NT2/D1 (cell line): ENCODE measurements around the gene PCDHB12.
"Not testable (repeated sequence)": the region's sequence is repeated elsewhere in the genome, so short reads cannot be mapped to it uniquely, and the experiment has no call there.

Experiments
- DNase-seq: peaks from one replicate; pipeline ENCODE4 v3.0.0-alpha.2; 2011; ENCODE audit warnings: low read depth, low spot score
- H3K27me3 ChIP-seq: 2 replicates; pipeline ENCODE4 v1.6.0; 2011; ENCODE audit warnings: mild to moderate bottlenecking; ENCODE audit not compliant: insufficient read length, insufficient read depth
- H3K36me3 ChIP-seq: 2 replicates; pipeline ENCODE4 v1.6.1; 2011; ENCODE audit warnings: mild to moderate bottlenecking, low read length, mixed read lengths; ENCODE audit not compliant: insufficient read depth, insufficient read length
- H3K4me1 ChIP-seq: 2 replicates; pipeline ENCODE4 v1.5.1; 2011; ENCODE audit not compliant: insufficient read depth, insufficient read length
- H3K4me3 ChIP-seq: 2 replicates; pipeline ENCODE4 v1.5.1; 2011; ENCODE audit warnings: low read depth; ENCODE audit not compliant: insufficient read length
- H3K9ac ChIP-seq: 2 replicates; pipeline ENCODE4 v1.6.0; 2011; ENCODE audit warnings: low read depth; ENCODE audit not compliant: insufficient read length
- H3K9me3 ChIP-seq: 2 replicates; pipeline ENCODE4 v1.5.1; 2011; ENCODE audit warnings: mild to moderate bottlenecking, low read length; ENCODE audit not compliant: insufficient read depth
- SUZ12 ChIP-seq: IDR thresholded peaks from 2 replicates; pipeline ENCODE4 v1.6.1; 2011; ENCODE audit not compliant: insufficient read length, insufficient read depth; ENCODE audit errors: extremely low read depth
- YY1 ChIP-seq: IDR thresholded peaks from 2 replicates; pipeline ENCODE4 v1.6.1; 2011; ENCODE audit not compliant: insufficient read length, insufficient read depth
- ZNF274 ChIP-seq: IDR thresholded peaks from 2 replicates; pipeline ENCODE4 v1.6.1; 2011; ENCODE audit warnings: mild to moderate bottlenecking, low read depth, low read length

The PCDHB12 gene

DNA sequence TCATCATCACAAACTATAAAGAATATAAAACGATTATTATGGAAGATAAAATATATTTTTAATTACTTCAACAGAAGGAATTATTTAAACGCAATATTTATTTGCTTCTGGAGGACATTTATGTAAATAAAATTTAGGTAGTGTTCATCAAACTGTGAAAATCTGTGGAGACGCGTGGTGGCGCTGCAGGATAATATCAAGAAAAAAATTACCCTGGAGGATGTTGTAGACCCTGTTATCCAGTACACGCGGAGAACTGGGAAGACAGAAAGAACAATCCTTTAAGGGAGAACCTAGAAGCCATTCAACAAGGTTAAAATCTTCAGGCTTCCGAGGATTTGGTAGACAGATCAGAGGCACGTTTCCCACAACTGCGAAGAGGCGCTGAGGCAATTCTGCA is at the start of gene PCDHB12:
PCDHB12 (plus strand) TSS at position 242 of the 400 bp plus-strand sequence. CDS start 189 bp downstream, outside the sequence.
- Histone ChIP-seq H3K36me3 (no peaks in the 10 kb centered on the region), H3K4me1 (no peaks in the 10 kb centered on the region), H3K27me3 (no peaks in the 10 kb centered on the region), H3K9me3 (no peaks in the 10 kb centered on the region), H3K9ac (no peak within 1 kb of the TSS), H3K4me3 (no peak within 1 kb of the TSS)
- TF ChIP-seq YY1 = no peak
- TF ChIP-seq ZNF274 = no peak
- TF ChIP-seq SUZ12 = no peak
- DNase-seq = no peak

DNA sequence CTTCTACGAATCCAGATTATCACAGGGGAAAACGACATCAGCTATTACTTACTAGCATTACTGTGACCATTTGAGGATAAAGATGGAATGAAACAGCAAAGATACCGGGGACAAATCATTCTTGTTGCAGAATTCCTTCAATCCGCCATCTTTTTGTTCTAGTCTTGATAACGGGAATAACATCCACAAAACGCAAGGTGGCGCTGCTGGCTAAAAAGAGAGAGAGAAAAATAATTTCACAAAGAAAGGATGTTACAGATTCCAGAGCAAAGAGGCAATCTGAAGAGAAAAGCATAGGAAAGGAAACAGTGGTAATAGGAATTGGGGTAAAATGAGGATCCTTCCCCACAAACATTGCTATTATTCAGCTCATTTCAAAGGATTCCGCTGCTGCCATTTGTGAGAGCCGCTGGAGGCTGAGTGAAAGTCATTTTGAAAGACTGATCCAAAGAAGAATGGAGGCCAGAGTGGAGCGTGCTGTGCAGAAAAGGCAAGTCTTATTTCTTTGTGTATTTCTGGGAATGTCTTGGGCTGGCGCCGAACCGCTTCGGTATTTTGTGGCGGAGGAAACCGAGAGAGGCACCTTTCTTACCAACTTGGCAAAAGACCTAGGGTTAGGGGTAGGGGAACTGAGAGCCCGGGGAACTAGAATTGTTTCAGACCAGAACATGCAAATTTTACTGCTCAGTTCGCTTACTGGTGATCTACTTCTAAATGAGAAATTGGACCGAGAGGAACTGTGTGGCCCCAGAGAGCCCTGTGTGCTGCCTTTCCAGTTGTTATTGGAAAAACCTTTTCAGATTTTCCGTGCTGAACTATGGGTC is 35.9 kb upstream of the PCDHB12 start, which contains the start of gene PCDHB7:
PCDHB7 (plus strand) TSS at position 264 of the 824 bp plus-strand sequence; CDS start at position 456, 192 bp downstream.
- Histone ChIP-seq H3K27me3 (no peaks in the 10 kb centered on the region), H3K9ac (no peak within 1 kb of the TSS), H3K36me3 (no peaks in the 10 kb centered on the region), H3K4me3 (no peak within 1 kb of the TSS), H3K9me3 (no peaks in the 10 kb centered on the region), H3K4me1 (no peaks in the 10 kb centered on the region)
- DNase-seq = peak; percentile 3
- no peak for TF ChIP-seq YY1
- TF ChIP-seq SUZ12 = no peak
- no peak for TF ChIP-seq ZNF274

DNA sequence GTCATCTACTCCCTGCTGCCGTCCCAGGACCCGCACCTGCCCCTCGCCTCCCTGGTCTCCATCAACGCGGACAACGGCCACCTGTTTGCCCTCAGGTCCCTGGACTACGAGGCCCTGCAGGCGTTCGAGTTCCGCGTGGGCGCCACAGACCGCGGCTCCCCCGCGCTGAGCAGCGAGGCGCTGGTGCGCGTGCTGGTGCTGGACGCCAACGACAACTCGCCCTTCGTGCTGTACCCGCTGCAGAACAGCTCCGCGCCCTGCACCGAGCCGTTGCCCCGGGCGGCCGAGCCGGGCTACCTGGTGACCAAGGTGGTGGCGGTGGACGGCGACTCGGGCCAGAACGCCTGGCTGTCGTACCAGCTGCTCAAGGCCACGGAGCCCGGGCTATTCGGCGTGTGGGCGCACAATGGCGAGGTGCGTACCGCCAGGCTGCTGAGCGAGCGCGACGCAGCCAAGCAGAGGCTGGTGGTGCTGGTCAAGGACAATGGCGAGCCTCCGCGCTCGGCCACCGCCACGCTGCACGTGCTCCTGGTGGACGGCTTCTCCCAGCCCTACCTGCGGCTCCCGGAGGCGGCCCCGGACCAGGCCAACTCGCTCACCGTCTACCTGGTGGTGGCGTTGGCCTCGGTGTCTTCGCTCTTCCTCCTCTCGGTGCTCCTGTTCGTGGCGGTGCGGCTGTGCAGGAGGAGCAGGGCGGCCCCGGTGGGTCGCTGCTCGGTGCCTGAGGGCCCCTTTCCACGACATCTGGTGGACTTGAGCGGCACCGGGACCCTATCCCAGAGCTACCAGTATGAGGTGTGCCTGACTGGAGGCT is 34.0 kb upstream of the PCDHB12 start:
- not testable (repeated sequence) for H3K36me3 ChIP-seq, H3K9ac ChIP-seq, DNase-seq, H3K9me3 ChIP-seq, H3K4me1 ChIP-seq, H3K27me3 ChIP-seq, H3K4me3 ChIP-seq

DNA sequence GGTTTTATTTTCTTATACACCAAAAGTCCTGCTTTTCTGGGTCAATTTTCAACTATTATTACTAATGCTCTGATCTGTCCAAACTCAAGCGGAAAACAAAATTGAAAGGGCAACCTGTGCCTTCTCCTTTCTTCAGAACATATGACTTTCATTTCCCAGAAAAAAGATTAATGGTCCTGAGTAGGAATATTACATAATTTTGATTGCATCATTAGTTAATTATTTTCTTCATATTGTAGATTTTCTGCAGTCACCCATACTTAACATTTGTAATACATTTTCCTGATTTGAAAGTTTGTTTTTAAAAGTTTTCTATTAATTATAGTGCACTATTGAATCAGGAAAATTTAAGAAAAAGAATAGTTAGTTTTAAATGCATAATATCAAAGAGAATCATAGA is 32.6 kb upstream of the PCDHB12 start:
- H3K4me1 ChIP-seq = no peaks in the 10 kb centered on the region
- H3K36me3 ChIP-seq = no peaks in the 10 kb centered on the region
- H3K9me3 ChIP-seq = no peaks in the 10 kb centered on the region
- no peak overlapping the region for H3K4me3 ChIP-seq
- no peaks in the 10 kb centered on the region for H3K27me3 ChIP-seq
- no peak overlapping the region for H3K9ac ChIP-seq
- no peak for DNase-seq
- TF ChIP-seq SUZ12 = no peak

- DNase-seq, H3K36me3 ChIP-seq, H3K27me3 ChIP-seq, H3K4me3 ChIP-seq, H3K9me3 ChIP-seq, H3K9ac ChIP-seq, H3K4me1 ChIP-seq: not testable (repeated sequence)
Observed at GRCh38 chr5:141177577-141178191, 30.8 kb upstream of the PCDHB12 start, which contains the start of gene PCDHB8. Gene PCDHB8 (plus strand): TSS chr5:141177790. CDS start chr5:141178035, 245 bp downstream.

GRCh38 chr5:141179371-141179770 is 29.1 kb upstream of the PCDHB12 start:
- H3K9ac ChIP-seq, H3K9me3 ChIP-seq, H3K4me1 ChIP-seq, H3K27me3 ChIP-seq, DNase-seq, H3K36me3 ChIP-seq, H3K4me3 ChIP-seq: not testable (repeated sequence)

DNA sequence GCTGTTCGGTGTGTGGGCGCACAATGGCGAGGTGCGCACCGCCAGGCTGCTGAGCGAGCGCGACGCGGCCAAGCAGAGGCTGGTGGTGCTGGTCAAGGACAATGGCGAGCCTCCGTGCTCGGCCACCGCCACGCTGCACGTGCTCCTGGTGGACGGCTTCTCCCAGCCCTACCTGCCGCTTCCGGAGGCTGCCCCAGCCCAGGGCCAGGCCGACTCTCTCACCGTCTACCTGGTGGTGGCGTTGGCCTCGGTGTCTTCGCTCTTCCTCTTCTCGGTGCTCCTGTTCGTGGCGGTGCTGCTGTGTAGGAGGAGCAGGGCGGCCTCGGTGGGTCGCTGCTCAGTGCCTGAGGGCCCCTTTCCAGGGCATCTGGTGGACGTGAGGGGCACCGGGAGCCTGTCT is 28.6 kb upstream of the PCDHB12 start:
- DNase-seq, H3K9me3 ChIP-seq, H3K36me3 ChIP-seq, H3K4me3 ChIP-seq, H3K4me1 ChIP-seq, H3K27me3 ChIP-seq, H3K9ac ChIP-seq: not testable (repeated sequence)
